IMR-90 (cell line): ENCODE results near the gene HES1.

Experiments used
- CEBPB ChIP-seq: IDR thresholded peaks from 2 replicates; pipeline ENCODE4 v1.6.1; 2012; ENCODE audit warnings: low read depth, low read length, improper control_type of control experiment
- CHD1 ChIP-seq: IDR thresholded peaks from 2 replicates; pipeline ENCODE4 v1.6.1; 2012; ENCODE audit warnings: low read depth, low read length, improper control_type of control experiment
- FOS ChIP-seq: fragments of 150-350 bp; IDR thresholded peaks from 2 replicates; pipeline ENCODE4 v1.6.1; 2016; ENCODE audit warnings: low read depth, low read length
- MAFK ChIP-seq: IDR thresholded peaks from 2 replicates; pipeline ENCODE4 v1.6.1; 2012; ENCODE audit warnings: low read depth, low read length, improper control_type of control experiment
- MAZ ChIP-seq: IDR thresholded peaks from 2 replicates; pipeline ENCODE4 v1.6.1; 2012; ENCODE audit warnings: low read depth, mild to moderate bottlenecking, low read length, improper control_type of control experiment, moderate library complexity, borderline replicate concordance
- MXI1 ChIP-seq: IDR thresholded peaks from 2 replicates; pipeline ENCODE4 v1.6.1; 2012; ENCODE audit warnings: low read depth, mild to moderate bottlenecking, low read length, moderate library complexity, borderline replicate concordance
- NFE2L2 ChIP-seq: fragments of 150-350 bp; IDR thresholded peaks from 2 replicates; pipeline ENCODE4 v1.6.1; 2016; ENCODE audit warnings: low read depth, mild to moderate bottlenecking, low read length
- POLR2A ChIP-seq: IDR thresholded peaks from 2 replicates; pipeline ENCODE4 v1.6.1; 2012; ENCODE audit warnings: mild to moderate bottlenecking, low read depth, low read length
- RAD21 ChIP-seq: IDR thresholded peaks from 2 replicates; pipeline ENCODE4 v1.6.1; 2012; ENCODE audit warnings: low read length, improper control_type of control experiment
- RCOR1 ChIP-seq: IDR thresholded peaks from 2 replicates; pipeline ENCODE4 v1.6.1; 2012; ENCODE audit warnings: mild to moderate bottlenecking, low read length, improper control_type of control experiment; ENCODE audit not compliant: insufficient replicate concordance
- RFX5 ChIP-seq: IDR thresholded peaks from 2 replicates; pipeline ENCODE4 v1.8.0; 2012; ENCODE audit warnings: low read depth, mild to moderate bottlenecking, low read length, moderate library complexity
- SMC3 ChIP-seq: fragments of 150-350 bp; IDR thresholded peaks from 2 replicates; pipeline ENCODE4 v1.6.1; 2016; ENCODE audit warnings: low read depth, mild to moderate bottlenecking, antibody characterized with exemption, low read length, moderate library complexity
- TF ChIP-seq, protein P1 (sequence below): conservative IDR thresholded peaks from 2 replicates; pipeline ENCODE4 v1.5.1; 2012; ENCODE audit warnings: mild to moderate bottlenecking, low read depth, low read length, improper control_type of control experiment
- TF ChIP-seq, protein P2 (sequence below): fragments of 150-350 bp; IDR thresholded peaks from 2 replicates; pipeline ENCODE4 v1.6.1; 2017; ENCODE audit warnings: mild to moderate bottlenecking, antibody characterized with exemption, low read length, low read depth

DNA sequence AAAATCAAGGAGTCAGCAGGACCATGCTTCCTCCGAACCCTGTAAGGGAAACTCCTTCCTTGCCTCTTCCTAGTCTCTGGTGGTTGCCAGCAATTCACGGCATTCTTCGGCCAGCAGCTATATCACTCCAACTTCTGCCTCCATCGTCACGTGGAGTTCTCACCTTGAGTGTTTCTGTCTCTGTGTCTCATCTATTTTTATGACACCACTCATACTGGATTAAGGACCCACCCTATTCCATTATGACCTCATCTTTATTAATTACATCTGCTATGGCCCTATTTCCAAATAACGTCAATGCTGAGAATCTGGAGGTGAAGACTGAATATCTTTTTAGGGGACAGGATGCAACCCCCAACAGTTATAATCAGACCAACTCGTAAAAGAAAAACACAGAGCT lies 21.8 kb upstream of the HES1 start:
- TF ChIP-seq SMC3 (no peak), RAD21 (no peak), POLR2A (no peak), MXI1 (no peak), MAFK (no peak), RCOR1 (no peak), RFX5 (no peak), MAZ (no peak), FOS (no peak), CHD1 (no peak), NFE2L2 (no peak), CEBPB (no peak)
- TF ChIP-seq, protein P1, sequence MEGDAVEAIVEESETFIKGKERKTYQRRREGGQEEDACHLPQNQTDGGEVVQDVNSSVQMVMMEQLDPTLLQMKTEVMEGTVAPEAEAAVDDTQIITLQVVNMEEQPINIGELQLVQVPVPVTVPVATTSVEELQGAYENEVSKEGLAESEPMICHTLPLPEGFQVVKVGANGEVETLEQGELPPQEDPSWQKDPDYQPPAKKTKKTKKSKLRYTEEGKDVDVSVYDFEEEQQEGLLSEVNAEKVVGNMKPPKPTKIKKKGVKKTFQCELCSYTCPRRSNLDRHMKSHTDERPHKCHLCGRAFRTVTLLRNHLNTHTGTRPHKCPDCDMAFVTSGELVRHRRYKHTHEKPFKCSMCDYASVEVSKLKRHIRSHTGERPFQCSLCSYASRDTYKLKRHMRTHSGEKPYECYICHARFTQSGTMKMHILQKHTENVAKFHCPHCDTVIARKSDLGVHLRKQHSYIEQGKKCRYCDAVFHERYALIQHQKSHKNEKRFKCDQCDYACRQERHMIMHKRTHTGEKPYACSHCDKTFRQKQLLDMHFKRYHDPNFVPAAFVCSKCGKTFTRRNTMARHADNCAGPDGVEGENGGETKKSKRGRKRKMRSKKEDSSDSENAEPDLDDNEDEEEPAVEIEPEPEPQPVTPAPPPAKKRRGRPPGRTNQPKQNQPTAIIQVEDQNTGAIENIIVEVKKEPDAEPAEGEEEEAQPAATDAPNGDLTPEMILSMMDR = no peak
- TF ChIP-seq, protein P2, sequence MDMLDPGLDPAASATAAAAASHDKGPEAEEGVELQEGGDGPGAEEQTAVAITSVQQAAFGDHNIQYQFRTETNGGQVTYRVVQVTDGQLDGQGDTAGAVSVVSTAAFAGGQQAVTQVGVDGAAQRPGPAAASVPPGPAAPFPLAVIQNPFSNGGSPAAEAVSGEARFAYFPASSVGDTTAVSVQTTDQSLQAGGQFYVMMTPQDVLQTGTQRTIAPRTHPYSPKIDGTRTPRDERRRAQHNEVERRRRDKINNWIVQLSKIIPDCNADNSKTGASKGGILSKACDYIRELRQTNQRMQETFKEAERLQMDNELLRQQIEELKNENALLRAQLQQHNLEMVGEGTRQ = no peak
